ENCODE results near the gene ARAP3.
"Not testable (repeated sequence)": the region's sequence is repeated elsewhere in the genome, so short reads cannot be mapped to it uniquely, and the experiment has no call there.

The ARAP3 gene, protein sequence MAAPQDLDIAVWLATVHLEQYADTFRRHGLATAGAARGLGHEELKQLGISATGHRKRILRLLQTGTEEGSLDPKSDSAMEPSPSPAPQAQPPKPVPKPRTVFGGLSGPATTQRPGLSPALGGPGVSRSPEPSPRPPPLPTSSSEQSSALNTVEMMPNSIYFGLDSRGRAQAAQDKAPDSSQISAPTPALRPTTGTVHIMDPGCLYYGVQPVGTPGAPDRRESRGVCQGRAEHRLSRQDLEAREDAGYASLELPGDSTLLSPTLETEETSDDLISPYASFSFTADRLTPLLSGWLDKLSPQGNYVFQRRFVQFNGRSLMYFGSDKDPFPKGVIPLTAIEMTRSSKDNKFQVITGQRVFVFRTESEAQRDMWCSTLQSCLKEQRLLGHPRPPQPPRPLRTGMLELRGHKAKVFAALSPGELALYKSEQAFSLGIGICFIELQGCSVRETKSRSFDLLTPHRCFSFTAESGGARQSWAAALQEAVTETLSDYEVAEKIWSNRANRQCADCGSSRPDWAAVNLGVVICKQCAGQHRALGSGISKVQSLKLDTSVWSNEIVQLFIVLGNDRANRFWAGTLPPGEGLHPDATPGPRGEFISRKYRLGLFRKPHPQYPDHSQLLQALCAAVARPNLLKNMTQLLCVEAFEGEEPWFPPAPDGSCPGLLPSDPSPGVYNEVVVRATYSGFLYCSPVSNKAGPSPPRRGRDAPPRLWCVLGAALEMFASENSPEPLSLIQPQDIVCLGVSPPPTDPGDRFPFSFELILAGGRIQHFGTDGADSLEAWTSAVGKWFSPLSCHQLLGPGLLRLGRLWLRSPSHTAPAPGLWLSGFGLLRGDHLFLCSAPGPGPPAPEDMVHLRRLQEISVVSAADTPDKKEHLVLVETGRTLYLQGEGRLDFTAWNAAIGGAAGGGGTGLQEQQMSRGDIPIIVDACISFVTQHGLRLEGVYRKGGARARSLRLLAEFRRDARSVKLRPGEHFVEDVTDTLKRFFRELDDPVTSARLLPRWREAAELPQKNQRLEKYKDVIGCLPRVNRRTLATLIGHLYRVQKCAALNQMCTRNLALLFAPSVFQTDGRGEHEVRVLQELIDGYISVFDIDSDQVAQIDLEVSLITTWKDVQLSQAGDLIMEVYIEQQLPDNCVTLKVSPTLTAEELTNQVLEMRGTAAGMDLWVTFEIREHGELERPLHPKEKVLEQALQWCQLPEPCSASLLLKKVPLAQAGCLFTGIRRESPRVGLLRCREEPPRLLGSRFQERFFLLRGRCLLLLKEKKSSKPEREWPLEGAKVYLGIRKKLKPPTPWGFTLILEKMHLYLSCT (N-terminal part only)

DNA sequence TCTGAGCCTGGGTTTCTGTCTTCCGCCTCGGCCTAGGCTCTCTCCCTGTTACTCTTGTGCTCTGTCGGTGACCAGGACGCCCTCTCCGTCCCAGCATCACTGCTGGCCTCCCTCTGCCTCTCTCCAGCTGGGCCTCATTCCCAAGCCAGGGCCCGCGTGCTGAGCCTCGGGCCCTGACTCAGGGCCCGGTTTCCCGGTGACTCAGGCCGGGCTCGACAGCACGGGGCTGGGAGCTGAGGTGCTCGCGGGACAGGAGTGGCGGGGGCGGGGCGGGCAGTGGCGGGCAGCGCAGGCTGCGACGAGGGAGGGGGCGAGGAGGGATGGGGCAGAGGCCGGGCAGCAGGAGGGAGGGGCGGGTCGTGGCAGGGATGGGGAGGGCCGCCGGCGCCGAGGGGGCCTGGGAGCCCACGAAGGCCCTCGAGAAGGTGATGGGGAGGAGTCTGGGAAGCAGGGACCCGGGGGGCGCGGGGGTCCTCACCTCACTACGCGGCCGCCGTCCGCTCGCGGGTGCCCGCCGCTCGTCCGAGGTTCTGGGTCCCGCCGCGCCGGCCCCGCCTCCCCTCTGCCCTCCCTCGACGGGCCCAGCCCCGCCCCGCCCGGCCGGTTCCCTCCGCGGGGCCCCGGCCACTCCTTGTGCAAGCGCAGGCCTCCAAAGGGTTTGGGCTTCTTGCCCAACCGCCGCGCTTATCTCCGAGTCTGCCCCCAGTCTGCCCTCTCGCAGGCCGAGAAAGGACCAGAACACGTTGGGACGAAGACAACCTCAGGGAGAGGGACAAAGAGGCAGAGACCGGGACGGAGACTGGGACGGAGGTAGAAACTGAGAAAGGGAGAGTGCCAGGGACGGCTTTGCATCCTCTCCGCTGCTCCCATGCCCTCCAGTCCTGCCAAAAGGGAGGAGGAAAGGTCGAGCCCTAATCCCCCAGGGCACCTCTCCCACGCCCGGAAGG, at the start of gene ARAP3:
TSS of gene ARAP3 (minus strand) at position 536 of the 947 bp plus-strand sequence. CDS start 1,744 bp downstream, outside the sequence.
- peak; percentile 87 for DNase-seq (ENCODE audit: low spot score)

DNA sequence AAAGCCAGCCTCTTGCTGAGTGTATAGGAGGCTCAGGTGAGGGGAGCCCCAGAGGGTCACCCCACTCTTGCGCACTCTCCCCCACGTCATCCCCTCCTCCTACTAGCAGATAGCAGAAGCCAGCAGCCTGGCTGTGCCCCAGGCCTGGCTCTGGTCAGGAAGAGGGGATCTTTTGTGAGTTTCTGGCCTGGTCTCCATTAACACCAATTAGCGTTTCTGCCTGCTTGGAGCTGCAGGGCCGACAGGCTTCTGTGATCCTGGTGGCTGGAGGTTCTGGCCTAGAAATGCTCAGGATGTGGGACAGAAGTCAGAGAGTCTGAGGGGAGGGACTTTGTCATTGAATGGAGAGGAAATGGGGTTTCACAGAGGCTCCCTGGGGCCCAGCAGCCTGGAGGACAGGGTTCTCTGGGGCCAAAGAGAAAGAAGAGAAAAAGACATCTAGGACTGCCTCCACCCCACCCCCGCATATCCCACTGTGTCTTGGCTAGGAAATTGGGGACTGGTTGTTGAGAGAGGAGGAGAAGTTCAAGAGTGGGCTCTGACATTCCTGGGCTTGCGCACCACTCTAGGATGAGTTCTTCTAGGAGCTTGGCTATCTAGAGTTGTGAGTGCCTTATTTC, 47.5 kb upstream of the ARAP3 start:
- DNase-seq (ENCODE audit: low spot score) = no peak

DNA sequence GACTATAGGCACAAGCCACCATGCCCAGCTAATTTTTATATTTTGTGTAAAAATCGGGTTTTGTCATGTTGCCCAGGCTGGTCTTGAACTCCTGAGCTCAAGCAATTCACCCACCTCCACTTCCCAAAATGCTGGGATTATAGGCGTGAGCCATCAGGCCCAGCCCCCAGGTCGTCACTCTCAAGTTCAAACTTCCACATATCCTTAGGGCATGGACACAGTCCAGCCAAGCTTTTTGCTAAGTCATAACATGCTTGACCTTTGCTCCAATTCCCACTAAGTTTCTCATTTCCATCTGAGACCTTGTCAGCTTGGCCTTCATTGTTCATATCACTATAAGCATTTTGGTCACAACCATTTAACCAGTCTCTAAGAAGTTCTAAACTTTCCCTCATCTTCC, 43.9 kb upstream of the ARAP3 start:
- DNase-seq (ENCODE audit: low spot score) = peak; percentile 49

DNA sequence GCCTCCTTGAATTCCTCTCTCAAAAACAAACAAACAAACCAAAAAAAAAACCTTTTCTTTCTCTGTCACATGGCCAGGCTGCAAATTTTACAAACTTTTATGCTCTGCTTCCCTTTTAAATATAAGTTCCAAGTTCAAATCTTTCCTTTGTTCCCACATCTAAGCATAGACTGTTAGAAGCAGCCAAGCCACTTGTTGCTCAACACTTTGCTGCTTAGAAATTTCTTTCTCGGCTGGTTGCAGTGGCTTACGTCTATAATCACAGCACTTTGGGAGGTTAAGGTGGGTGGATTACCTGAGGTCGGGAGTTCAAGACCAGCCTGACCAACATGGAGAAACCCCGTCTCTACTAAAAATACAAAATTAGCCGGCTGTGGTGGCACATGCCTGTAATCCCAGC, 43.1 kb upstream of the ARAP3 start:
- DNase-seq (ENCODE audit: low spot score) = not testable (repeated sequence)

DNA sequence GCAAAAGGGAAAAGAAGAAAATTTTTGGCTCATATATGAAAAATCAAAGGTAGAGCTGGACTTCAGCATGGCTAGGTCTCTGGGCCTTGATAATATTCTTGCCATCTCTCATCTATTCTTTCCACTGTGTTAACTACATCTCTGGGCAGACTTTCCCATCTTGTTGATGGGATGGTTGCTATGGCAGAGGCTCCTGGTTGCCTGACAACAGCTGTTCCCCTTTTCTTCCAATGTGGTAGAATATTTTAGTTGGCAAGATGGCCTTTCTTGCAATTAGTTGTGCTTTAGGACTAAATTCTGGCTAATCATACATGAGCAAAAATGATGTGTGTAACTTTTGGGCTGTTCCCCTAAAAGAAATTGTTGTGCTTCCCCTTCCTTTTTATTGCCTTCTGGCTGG, 40.2 kb upstream of the ARAP3 start:
- no peak for DNase-seq (ENCODE audit: low spot score)

DNA sequence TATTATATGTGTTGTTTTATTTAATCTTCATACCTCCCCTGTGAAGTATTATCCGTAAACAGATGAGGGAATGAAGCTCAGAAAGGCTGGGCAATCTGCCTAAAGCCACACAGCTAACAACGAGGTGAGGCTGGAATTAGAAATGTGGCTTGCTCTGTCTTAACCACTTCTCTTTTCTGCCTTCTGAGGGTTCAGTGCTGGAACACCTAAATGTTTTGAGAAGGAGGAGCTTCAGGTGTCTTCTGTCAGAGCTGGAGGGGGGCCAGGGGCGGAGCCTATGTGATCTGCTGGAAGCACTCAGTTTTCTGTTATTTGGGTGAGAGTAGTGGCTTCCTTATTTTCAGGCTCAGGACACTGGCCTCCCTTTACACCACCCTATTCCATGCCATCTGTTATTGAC, 35.0 kb upstream of the ARAP3 start:
- no peak for DNase-seq (ENCODE audit: low spot score)

DNA sequence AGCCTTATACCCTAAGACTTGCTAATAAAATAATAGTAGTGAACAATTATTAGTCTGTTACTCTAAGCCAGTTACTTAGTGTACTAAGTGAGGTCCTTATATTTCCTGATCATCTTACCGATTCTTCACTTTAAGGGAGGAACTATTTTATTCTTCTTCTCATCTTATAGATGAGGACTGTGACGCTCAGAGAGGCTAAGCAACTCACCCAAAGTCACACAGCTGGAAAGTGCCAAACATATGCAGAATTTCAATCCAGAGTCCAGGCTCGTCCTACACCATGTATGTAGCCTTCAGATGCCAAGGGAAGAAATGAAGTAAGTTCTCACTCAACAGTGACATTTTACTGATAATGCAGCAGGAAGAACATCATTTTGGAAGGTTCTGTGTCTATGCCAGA, 34.4 kb upstream of the ARAP3 start:
- DNase-seq (ENCODE audit: low spot score) = no peak

DNA sequence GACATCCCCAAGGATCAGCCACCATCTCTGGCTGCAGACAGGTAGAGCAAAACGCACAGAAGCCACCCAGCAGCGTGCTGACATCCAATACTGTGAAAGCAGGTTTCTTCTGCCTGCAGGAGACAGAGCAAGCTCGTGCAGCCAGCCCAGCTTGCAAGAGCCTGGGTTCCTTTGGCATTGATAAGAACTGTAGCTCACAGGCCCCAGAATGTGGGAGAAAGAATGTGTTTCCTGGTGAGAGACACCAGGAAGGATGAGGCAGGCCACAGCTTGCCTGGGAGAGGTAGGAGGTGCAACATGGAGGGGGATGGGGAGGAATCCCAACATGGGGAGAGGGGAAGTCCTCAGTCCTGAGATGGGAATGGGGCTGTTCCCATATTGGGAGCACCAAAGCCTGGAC, 34.0 kb upstream of the ARAP3 start:
- no peak for DNase-seq (ENCODE audit: low spot score)

DNA sequence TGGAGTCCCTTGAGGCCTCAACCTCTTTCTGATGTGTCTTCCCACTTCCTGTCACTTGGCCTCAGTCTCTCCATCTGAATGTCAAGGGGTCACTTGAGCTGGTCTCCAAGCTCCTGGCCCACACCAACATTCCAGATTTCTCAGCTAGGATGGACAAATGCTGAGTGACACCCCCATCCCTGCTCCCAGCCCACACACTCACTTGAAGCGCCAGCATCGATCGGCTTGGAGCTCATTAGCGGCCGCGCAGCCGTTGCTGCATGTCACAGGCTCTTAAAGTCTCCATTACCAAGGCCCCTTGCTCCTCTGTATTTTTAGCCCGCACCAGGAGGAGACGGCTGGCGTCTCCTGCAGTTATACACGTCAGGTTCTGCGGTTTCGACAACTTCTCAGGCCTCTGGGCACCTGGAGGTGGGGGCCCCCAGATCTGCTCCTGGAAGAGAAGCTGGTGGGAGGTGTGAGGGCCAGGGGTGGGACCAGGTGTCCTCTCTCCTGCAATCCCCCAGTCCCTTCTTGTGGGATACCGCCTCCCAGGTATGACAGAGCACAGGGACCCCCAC, 33.4 kb upstream of the ARAP3 start:
- DNase-seq (ENCODE audit: low spot score) = no peak

DNA sequence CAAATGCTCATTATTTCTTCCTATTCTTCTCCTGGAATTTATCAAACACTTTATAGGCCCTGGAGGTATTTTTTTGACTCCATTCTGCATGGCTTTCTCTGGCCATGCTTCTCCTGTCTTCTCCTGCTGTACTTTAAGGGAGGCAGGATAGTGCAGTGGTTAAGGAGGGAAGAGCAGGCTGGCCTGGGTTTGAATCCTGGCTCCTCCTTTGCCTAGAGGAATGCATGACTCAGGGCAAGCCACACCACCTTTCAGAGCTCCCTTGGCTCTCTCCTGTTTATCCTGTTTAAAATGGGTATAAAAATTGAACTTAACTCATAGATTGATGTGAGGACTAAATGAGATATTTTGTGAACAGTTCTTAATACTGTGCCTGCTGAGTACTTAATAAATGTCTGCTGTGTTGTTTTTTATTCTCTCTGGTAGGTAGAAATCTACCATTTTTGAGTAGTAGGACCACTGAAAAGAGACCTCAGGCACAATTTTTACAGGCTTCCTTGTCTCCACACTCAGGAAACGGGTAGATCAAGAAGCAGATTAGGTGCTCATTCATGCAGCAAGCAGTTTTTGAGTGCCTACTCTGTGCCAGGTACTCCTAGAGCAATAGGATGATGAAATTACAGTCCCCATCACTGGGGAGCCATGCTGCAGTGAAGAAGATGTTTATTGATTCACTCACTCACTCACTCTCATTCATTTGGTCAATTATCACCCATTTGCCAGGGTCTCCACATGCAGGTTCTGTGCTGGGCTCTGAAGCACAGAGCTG, 32.7 kb upstream of the ARAP3 start:
- peak; percentile 55 for DNase-seq (ENCODE audit: low spot score)

DNA sequence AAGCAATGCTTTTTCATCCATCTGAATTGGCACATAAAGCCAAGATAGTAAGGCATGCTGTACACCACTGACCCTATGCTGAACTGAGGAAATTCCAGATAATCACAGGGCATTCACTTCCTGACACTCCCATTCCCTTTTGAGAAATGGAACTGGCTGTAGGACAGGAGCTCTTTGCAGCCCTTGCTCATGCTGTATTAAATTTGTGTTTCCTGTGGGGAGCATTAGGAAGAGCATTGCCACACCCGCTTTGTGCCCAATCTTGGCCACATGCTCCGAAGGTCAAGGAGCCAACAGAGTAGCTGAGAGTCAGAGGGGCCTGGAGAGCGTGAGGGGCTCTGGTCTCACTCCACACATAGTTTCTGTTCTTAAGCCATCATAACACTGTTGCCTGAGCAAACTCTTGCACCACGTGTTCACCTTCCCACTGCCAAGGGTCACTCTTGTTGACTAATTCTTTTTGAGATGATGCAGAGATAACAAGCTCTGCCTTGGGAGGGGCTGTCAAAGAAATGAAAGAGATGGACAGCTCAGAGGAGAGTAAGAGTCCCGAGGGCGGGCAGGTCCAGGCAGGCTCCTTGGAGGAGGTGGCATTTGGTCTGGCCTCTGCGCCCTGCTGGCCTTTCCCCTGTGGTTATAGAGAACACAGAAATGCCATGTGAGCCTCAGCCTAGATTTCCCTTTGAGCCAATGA, 31.7 kb upstream of the ARAP3 start:
- peak; percentile 68 for DNase-seq (ENCODE audit: low spot score)

DNA sequence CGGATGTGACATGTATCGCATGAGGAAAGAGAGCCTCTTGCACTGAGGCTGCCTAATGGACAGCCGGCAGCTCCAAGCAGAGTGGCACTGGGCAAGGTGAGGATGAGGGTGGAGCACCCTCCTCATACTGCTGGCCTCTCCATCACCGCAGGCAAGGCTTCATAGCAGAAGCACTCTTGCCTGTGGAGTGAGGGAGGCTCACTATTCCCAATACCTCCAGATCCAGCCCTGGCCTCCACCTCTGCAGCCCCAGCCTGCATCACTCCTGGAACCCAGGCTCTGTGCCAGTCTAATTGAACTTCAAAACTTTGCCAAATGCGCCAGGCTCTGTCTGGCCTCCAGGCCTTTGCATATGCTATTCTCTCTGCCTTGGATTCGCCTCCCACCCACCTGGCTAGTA, 29.7 kb upstream of the ARAP3 start:
- no peak for DNase-seq (ENCODE audit: low spot score)

DNA sequence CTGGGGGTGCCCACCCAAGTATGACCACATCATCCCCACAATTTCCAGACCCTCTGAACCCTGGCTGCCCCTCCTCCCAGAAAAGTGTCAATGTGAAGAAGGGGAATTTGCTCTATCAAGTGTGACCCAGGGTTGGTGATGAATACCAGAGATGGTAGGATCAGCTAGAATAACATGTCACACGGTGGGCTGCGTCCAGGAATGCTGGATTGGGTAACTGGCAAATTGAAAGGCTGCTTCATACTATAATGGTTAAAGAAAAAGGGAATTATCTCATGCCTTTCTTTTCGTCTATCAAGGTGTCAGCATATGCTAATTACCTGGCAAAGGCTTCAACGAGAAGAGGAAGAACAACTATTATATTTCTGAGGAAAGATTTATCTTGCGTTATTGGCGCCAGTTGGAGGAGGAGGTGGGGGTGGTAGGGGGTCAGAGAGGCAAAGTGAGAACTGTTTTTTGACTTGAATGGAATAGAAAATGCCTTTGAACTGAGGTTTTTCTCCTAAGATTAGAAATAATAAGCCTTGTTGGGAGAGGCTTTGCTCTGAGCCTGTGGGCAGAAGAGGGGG, 27.8 kb upstream of the ARAP3 start:
- DNase-seq (ENCODE audit: low spot score) = no peak

DNA sequence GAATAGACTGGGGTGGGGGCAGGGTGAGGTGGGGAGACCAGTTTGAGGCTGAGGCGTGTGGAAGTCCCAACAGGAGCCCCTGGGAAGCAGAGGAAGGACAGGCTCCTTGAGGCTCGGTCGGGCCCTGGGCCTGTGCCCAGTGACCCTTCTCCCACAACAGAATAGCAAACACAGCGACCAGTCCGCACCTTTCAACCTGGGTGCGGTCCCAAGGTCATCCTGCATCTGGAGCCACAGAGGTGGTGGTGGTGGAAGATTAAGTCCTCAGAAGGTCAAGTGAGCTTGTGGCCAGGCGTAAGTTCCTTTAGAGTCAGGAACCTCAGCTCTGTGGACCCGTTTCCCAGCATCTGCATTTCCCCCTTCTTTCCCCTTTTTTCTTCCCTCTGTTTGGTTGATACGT, 26.0 kb upstream of the ARAP3 start:
- no peak for DNase-seq (ENCODE audit: low spot score)

DNA sequence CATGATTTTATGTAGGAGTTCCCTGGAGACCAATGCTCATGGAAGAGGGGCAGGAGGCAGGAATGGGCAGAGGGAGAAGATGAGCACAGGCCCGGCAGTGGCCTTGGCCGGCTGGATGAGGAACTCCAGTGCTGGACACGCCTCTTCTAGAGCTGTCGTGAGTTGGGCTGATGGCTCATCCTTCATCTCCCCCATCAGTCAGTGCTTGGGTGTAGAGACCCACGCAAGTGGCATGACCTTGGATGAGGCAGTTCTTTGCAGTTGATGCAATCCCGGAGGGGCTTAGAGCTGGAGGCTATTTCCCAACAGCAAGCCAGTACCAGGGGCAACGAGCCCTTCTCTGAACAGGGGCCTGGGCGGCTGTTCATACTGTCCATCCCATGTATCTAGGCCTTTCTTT, 25.5 kb upstream of the ARAP3 start:
- no peak for DNase-seq (ENCODE audit: low spot score)

DNA sequence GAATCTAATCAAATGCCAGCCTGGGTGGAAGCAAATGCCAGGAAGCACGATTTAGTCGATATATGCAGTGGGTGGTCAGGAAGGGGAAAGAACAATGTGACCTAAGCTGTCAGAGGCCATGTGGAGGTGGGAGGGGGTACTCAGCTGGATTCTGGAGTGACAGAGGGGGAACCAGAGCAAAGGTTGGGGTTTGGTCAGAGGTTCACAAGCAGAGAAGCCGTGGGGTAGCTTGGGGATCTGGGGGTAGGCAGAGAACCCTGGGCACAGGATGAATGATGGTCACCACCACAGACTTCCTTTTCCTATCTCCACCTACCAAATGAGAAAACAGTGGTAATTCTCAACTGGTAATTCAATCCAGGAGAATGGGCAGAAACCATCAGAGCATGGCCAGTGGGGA, 24.1 kb upstream of the ARAP3 start:
- no peak for DNase-seq (ENCODE audit: low spot score)

DNA sequence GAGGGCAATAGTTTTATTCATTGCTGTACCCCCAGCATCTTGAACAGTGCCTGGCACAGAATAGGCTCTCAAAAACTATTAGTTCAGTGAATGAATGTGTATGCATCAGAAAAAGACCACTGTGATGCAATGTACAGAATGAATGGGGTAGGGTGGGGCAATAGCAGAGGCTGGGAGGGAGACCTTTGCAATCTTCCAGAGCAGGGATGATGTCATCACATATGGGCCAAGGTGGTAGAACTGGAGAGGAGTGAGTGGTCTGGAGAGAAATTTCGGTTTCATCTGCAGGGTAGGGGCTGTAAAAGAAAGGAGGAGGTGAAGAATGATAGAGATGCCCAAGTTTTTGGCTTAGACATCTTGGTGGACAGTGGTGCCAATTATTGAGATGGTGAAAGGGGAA, 23.4 kb upstream of the ARAP3 start:
- no peak for DNase-seq (ENCODE audit: low spot score)

DNA sequence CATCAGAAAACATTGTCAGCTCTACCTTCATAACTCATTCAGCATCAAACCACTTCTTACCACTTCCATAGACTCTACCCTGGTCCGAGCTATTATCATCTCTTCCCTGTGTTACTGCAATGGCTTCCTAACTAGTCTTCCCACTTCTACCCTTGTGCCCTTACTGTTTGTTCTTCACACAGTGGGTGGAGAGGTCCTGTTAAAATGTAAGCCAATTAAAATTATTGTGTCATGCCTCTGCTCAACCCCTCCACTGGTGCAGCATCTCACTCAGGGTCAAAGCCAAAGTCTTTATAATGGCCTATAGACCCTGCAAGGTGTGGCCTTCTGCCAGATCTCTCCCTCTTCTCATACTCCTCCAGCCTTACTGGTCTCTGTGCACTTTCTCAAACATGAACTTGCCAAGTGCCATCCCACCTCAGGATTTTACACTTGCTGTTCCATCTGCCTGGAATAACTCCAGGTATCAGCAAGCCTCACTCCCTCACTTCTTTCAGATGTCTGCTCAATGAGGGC, 22.8 kb upstream of the ARAP3 start:
- no peak for DNase-seq (ENCODE audit: low spot score)
